ENCODE data around the gene CD300C.

The CD300C gene

DNA sequence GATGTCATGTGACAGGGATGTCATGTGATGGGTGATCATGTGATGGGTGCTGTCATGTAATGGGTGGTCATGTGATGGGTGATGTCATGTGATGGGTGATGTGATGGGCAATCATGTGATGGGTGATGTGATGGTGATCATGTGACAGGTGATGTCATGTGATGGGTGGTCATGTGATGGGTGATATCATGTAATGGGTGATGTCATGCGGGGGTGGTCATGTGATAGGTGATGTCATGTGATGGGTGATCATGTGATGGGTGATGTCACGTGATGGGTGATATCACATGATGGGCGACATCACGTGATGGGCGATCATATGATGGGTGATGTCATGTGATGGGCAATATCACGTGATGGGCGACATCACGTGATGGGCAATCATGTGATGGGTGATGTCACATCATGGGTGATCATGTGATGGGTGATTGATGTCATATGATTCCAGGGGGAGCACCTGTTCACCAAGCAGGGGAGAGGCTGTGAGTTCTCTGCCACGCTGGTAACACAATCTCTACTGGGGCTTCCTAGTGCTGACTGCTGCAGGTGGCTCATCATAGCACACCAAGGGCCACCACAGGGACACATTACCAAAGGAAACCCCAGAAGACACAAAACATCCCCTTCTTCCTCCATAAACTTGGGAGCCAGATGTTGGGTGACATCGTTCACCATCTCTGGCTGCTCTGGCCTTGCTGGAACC lies 31.1 kb downstream of the CD300C start (continued):
- peak; percentile 29 for TF ChIP-seq EGR2 (tag by site-specific recombination; IDR thresholded peaks at IDR 0.05; ENCODE audit: low read depth)
- TF ChIP-seq ZNF571 (tag by site-specific recombination; IDR thresholded peaks at IDR 0.05) = peak; percentile 92
- TF ChIP-seq HOXA7 (CRISPR knock-in tag; IDR thresholded peaks at IDR 0.05; ENCODE audit: borderline replicate concordance) = no peak
- TF ChIP-seq ZNF76 (tag by site-specific recombination; IDR thresholded peaks at IDR 0.05; ENCODE audit: borderline replicate concordance, low read depth) = no peak
- TF ChIP-seq ZNF621 (tag by site-specific recombination; IDR thresholded peaks at IDR 0.05) = peak; percentile 88
- TF ChIP-seq KLF8 (tag by site-specific recombination; IDR thresholded peaks at IDR 0.05) = peak; percentile 88
- no peak for TF ChIP-seq ZNF560 (tag by site-specific recombination; IDR thresholded peaks at IDR 0.05; ENCODE audit: borderline replicate concordance)
- peak; percentile 94 for TF ChIP-seq GLI4 (tag by site-specific recombination; IDR thresholded peaks at IDR 0.05)
- TF ChIP-seq ZNF280C (tag by site-specific recombination; IDR thresholded peaks at IDR 0.05) = no peak
- peak; percentile 54; the same call in 1 of the 2 replicates for TF ChIP-seq ZNF394 (tag by site-specific recombination; IDR thresholded peaks at IDR 0.05; ENCODE audit: borderline replicate concordance)
- TF ChIP-seq, protein P1, sequence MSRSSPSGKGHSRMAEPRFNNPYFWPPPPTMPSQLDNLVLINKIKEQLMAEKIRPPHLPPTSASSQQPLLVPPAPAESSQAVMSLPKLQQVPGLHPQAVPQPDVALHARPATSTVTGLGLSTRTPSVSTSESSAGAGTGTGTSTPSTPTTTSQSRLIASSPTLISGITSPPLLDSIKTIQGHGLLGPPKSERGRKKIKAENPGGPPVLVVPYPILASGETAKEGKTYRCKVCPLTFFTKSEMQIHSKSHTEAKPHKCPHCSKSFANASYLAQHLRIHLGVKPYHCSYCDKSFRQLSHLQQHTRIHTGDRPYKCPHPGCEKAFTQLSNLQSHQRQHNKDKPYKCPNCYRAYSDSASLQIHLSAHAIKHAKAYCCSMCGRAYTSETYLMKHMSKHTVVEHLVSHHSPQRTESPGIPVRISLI (tag by site-specific recombination; IDR thresholded peaks at IDR 0.05) = peak; percentile 64
- peak; percentile 13 for TF ChIP-seq ZBTB26 (tag by site-specific recombination; optimal IDR thresholded peaks at IDR 0.05)
- TF ChIP-seq KLF16 (tag by site-specific recombination; IDR thresholded peaks at IDR 0.05) = no peak
- TF ChIP-seq PRDM6 (tag by site-specific recombination; IDR thresholded peaks at IDR 0.05) = no peak
- no peak for TF ChIP-seq ZNF658 (tag by site-specific recombination; IDR thresholded peaks at IDR 0.05)
- TF ChIP-seq ZNF132 (tag by site-specific recombination; IDR thresholded peaks at IDR 0.05; ENCODE audit: borderline replicate concordance) = no peak
- peak; percentile 21; the same call in 1 of the 2 replicates for TF ChIP-seq ZEB2 (tag by site-specific recombination; IDR thresholded peaks at IDR 0.05)
- TF ChIP-seq YY2 (tag by site-specific recombination; IDR thresholded peaks at IDR 0.05) = no peak; the same call in none of the 2 replicates
- TF ChIP-seq ZNF404 (tag by site-specific recombination; IDR thresholded peaks at IDR 0.05) = no peak
- TF ChIP-seq ZBTB11 (tag by site-specific recombination; conservative IDR thresholded peaks at IDR 0.05; ENCODE audit: low read depth) = no peak
- TF ChIP-seq ZNF184 (tag by site-specific recombination; IDR thresholded peaks at IDR 0.05) = no peak
- no peak; the same call in 1 of the 2 replicates for TF ChIP-seq ZNF654 (tag by site-specific recombination; IDR thresholded peaks at IDR 0.05; ENCODE audit: low read depth)
- TF ChIP-seq ZBTB8A (tag by site-specific recombination; IDR thresholded peaks at IDR 0.05) = no peak
- no peak for TF ChIP-seq ZNF292 (tag by site-specific recombination; IDR thresholded peaks at IDR 0.05; ENCODE audit: borderline replicate concordance, low read depth)
- 0 out of 2 replicates have a peak, but pooled peaks have one; percentile 3 for TF ChIP-seq PRDM1 (tag by site-specific recombination; IDR thresholded peaks at IDR 0.05)
- TF ChIP-seq ZNF23 (tag by site-specific recombination; IDR thresholded peaks at IDR 0.05; ENCODE audit: borderline replicate concordance) = peak; percentile 48; the same call in 1 of the 2 replicates
- TF ChIP-seq ZNF112 (tag by site-specific recombination; IDR thresholded peaks at IDR 0.05) = no peak; the same call in 1 of the 2 replicates
- 0 out of 2 replicates have a peak, but pooled peaks have one; percentile 26 for TF ChIP-seq ZNF473 (tag by site-specific recombination; IDR thresholded peaks at IDR 0.05)
- TF ChIP-seq ZNF155 (tag by site-specific recombination; IDR thresholded peaks at IDR 0.05) = no peak; the same call in 1 of the 2 replicates
